ENCODE measurements around the gene DAZAP1.
A peak's percentile ranks its signal among the peaks of the same experiment; 100 is the strongest.

DAZAP1 gene

GRCh38 chr19:1399745-1400144 lies 7.6 kb upstream of the DAZAP1 start:
- H3K9me3 Mint-ChIP-seq, result no peaks in the 10 kb centered on the region
- peak overlapping the region in 1 of 3 experiments; percentile 38 for H3K4me3 Mint-ChIP-seq
- no peak overlapping the region for H3K27ac Mint-ChIP-seq
- no peaks in the 10 kb centered on the region for H3K36me3 Mint-ChIP-seq (ENCODE audit: low read depth)
- H3K27me3 Mint-ChIP-seq (ENCODE audit: low read depth), result peaks cover 4% of the 10 kb centered on the region
- TF ChIP-seq CTCF (IDR thresholded peaks at IDR 0.05; ENCODE audit: unreplicated experiment in 3 of 3), result no peak
- H3K4me1 Mint-ChIP-seq, result peaks cover 10% of the 10 kb centered on the region

GRCh38 chr19:1400281-1401137 lies 6.9 kb upstream of the DAZAP1 start:
- H3K9me3 Mint-ChIP-seq, result no peaks in the 10 kb centered on the region
- H3K27me3 Mint-ChIP-seq (ENCODE audit: low read depth), result peaks cover 4% of the 10 kb centered on the region
- TF ChIP-seq CTCF (IDR thresholded peaks at IDR 0.05; ENCODE audit: unreplicated experiment in 3 of 3), result no peak

GRCh38 chr19:1401138-1401888 lies 6.1 kb upstream of the DAZAP1 start, which contains the start of gene GAMT:
TSS of gene GAMT (minus strand) at chr19:1401542. CDS start at chr19:1401476, 66 bp downstream.
- H3K4me1 Mint-ChIP-seq, result peaks cover 11% of the 10 kb centered on the region

More at GRCh38 chr19:1400281-1401137, 6.9 kb upstream of the DAZAP1 start:
- Mint-ChIP-seq H3K36me3 (ENCODE audit: low read depth) (no peaks in the 10 kb centered on the region), H3K27ac (no peak overlapping the region), H3K4me3 (peak overlapping the region; percentile 76 to 85 (median 79)), H3K4me1 (peaks cover 10% of the 10 kb centered on the region)

GRCh38 chr19:1401889-1402217 lies 5.5 kb upstream of the DAZAP1 start:
- Mint-ChIP-seq H3K27ac (no peak overlapping the region), H3K4me1 (peaks cover 16% of the 10 kb centered on the region), H3K4me3 (peak overlapping the region; percentile 66 to 78 (median 76)), H3K36me3 (ENCODE audit: low read depth) (no peaks in the 10 kb centered on the region), H3K9me3 (no peaks in the 10 kb centered on the region), H3K27me3 (ENCODE audit: low read depth) (peaks cover 4% of the 10 kb centered on the region)
- TF ChIP-seq CTCF (IDR thresholded peaks at IDR 0.05; ENCODE audit: unreplicated experiment in 3 of 3), result peak in 2 of 3 experiments; percentile 2 to 9

More at GRCh38 chr19:1401138-1401888, 6.1 kb upstream of the DAZAP1 start, which contains the start of gene GAMT:
- no peaks in the 10 kb centered on the region for H3K9me3 Mint-ChIP-seq
- H3K36me3 Mint-ChIP-seq (ENCODE audit: low read depth), result no peaks in the 10 kb centered on the region
- H3K4me3 Mint-ChIP-seq, result peak within 1 kb of the TSS; percentile 76 to 86 (median 85)
- peak; percentile 54 to 63 (median 59) for TF ChIP-seq CTCF (IDR thresholded peaks at IDR 0.05; ENCODE audit: unreplicated experiment in 3 of 3)
- H3K27ac Mint-ChIP-seq, result no peak within 1 kb of the TSS
- H3K27me3 Mint-ChIP-seq (ENCODE audit: low read depth), result peaks cover 4% of the 10 kb centered on the region

GRCh38 chr19:1402411-1403070 lies 4.8 kb upstream of the DAZAP1 start:
- H3K27ac Mint-ChIP-seq, result peak overlapping the region in 2 of 3 experiments; percentile 71 to 82
- peaks cover 16% of the 10 kb centered on the region for H3K4me1 Mint-ChIP-seq
- peaks cover 4% of the 10 kb centered on the region for H3K27me3 Mint-ChIP-seq (ENCODE audit: low read depth)
- H3K9me3 Mint-ChIP-seq, result no peaks in the 10 kb centered on the region
- H3K36me3 Mint-ChIP-seq (ENCODE audit: low read depth), result no peaks in the 10 kb centered on the region
- no peak for TF ChIP-seq CTCF (IDR thresholded peaks at IDR 0.05; ENCODE audit: unreplicated experiment in 3 of 3)
- H3K4me3 Mint-ChIP-seq, result peak overlapping the region; percentile 70 to 86 (median 83)
